Parathyroid adenoma (tissue), 2 donors: Measurements from ENCODE around the gene IL18RAP.

Experiments
- H2AFZ ChIP-seq: fragments of 300-600 bp; sonication (generic); one replicate; pipeline ENCODE4 v1.7.0; 2017; ENCODE audit warnings: antibody characterized with exemption, mild to moderate bottlenecking
- H3K27ac ChIP-seq: fragments of 300-600 bp; sonication (generic); one replicate; pipeline ENCODE4 v1.7.0; 2017
- H3K27me3 ChIP-seq: fragments of 300-600 bp; sonication (generic); one replicate; pipeline ENCODE4 v1.7.0; 2017; ENCODE audit warnings: low read length; ENCODE audit not compliant: control insufficient read depth, insufficient read depth
- H3K36me3 ChIP-seq: fragments of 300-600 bp; sonication (generic); one replicate; pipeline ENCODE4 v1.7.0; 2017; ENCODE audit warnings: low read length; ENCODE audit not compliant: control insufficient read depth, insufficient read depth
- H3K4me1 ChIP-seq: fragments of 300-600 bp; sonication (generic); one replicate; pipeline ENCODE4 v1.7.0; 2017; ENCODE audit warnings: control low read depth
- H3K4me2 ChIP-seq: fragments of 300-600 bp; sonication (generic); one replicate; pipeline ENCODE4 v1.7.0; 2017; ENCODE audit warnings: low read length
- H3K4me3 ChIP-seq: fragments of 300-600 bp; sonication (generic); one replicate; pipeline ENCODE4 v1.7.0; 2017; ENCODE audit warnings: low read depth, low read length
- H3K79me2 ChIP-seq: fragments of 300-600 bp; sonication (generic); one replicate; pipeline ENCODE4 v1.7.0; 2017; ENCODE audit warnings: control low read depth
- H3K9ac ChIP-seq: fragments of 300-600 bp; sonication (generic); one replicate; pipeline ENCODE4 v1.7.0; 2017; ENCODE audit warnings: mild to moderate bottlenecking
- H3K9me3 ChIP-seq: fragments of 300-600 bp; sonication (generic); one replicate; pipeline ENCODE4 v1.7.0; 2017; ENCODE audit warnings: low read length; ENCODE audit not compliant: control insufficient read depth
- CTCF ChIP-seq: fragments of 300-600 bp; sonication (generic); IDR thresholded peaks from one replicate; pipeline ENCODE4 v1.7.0; 2017; ENCODE audit warnings: antibody characterized with exemption, mild to moderate bottlenecking
- donor health status: primary hyperparathyroidism.

The IL18RAP gene

GRCh38 chr2:102434655-102435381 lies 11.9 kb downstream of the IL18RAP start:
- H3K9ac ChIP-seq: no peak overlapping the region
- no peaks in the 10 kb centered on the region for H3K9me3 ChIP-seq
- no peak overlapping the region for H3K27ac ChIP-seq
- H3K4me2 ChIP-seq: no peak overlapping the region
- H3K27me3 ChIP-seq: no peaks in the 10 kb centered on the region
- H3K4me1 ChIP-seq: no peaks in the 10 kb centered on the region
- H2AFZ ChIP-seq: no peak overlapping the region
- no peak for TF ChIP-seq CTCF
- no peaks in the 10 kb centered on the region for H3K36me3 ChIP-seq
- no peak overlapping the region for H3K4me3 ChIP-seq
- H3K79me2 ChIP-seq: no peaks in the 10 kb centered on the region

- H3K36me3 ChIP-seq: no peaks in the 10 kb centered on the region
- no peak overlapping the region for H2AFZ ChIP-seq
- TF ChIP-seq CTCF: no peak
- no peak overlapping the region for H3K9ac ChIP-seq
- no peak overlapping the region for H3K4me2 ChIP-seq
- no peaks in the 10 kb centered on the region for H3K79me2 ChIP-seq
- no peak overlapping the region for H3K4me3 ChIP-seq
- H3K9me3 ChIP-seq: no peaks in the 10 kb centered on the region
- H3K27me3 ChIP-seq: no peaks in the 10 kb centered on the region
- H3K4me1 ChIP-seq: no peaks in the 10 kb centered on the region
- H3K27ac ChIP-seq: no peak overlapping the region
Measured at GRCh38 chr2:102435741-102436140, 12.8 kb downstream of the IL18RAP start.

DNA sequence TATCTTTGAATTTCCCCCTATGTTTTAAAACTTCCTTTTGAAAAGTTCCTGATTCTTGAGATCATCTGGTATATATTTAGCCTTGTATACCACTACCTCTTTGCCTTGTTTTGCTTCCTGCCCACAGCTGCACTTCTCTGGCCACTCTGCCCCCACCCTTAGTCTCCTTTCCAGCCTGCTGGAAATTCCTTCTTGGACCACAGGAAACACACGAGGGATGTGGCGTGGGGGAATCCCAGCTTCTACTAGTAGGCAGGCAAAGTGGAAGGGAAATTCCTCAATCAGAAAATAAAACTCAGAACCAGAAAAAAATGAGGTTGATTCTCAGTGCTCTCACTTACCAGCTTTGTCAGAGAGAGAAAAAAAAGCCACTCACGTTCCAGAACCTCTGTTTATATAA lies 13.4 kb downstream of the IL18RAP start:
- no peak for TF ChIP-seq CTCF
- Histone ChIP-seq H3K4me3 (no peak overlapping the region), H3K36me3 (no peaks in the 10 kb centered on the region), H3K79me2 (no peaks in the 10 kb centered on the region), H3K27me3 (no peaks in the 10 kb centered on the region), H3K9me3 (no peaks in the 10 kb centered on the region), H3K4me1 (no peaks in the 10 kb centered on the region), H2AFZ (no peak overlapping the region), H3K27ac (no peak overlapping the region), H3K9ac (no peak overlapping the region), H3K4me2 (no peak overlapping the region)

GRCh38 chr2:102437122-102437521 lies 14.2 kb downstream of the IL18RAP start:
- Histone ChIP-seq H3K27ac (no peak overlapping the region), H3K36me3 (no peaks in the 10 kb centered on the region), H3K27me3 (no peaks in the 10 kb centered on the region), H3K4me3 (no peak overlapping the region), H2AFZ (no peak overlapping the region), H3K4me1 (no peaks in the 10 kb centered on the region), H3K79me2 (no peaks in the 10 kb centered on the region), H3K9me3 (no peaks in the 10 kb centered on the region), H3K4me2 (no peak overlapping the region), H3K9ac (no peak overlapping the region)
- TF ChIP-seq CTCF: no peak

GRCh38 chr2:102438111-102438510 lies 15.2 kb downstream of the IL18RAP start:
- Histone ChIP-seq H2AFZ (no peak overlapping the region), H3K4me1 (no peaks in the 10 kb centered on the region), H3K9me3 (no peaks in the 10 kb centered on the region), H3K27me3 (no peaks in the 10 kb centered on the region), H3K4me2 (no peak overlapping the region), H3K4me3 (no peak overlapping the region), H3K27ac (no peak overlapping the region), H3K9ac (no peak overlapping the region), H3K36me3 (no peaks in the 10 kb centered on the region), H3K79me2 (no peaks in the 10 kb centered on the region)
- TF ChIP-seq CTCF: no peak
